ENCODE results near the gene ABLIM1.

ABLIM1 gene

GRCh38 chr10:114513381-114513792 lies 144.7 kb downstream of the ABLIM1 start:
- DNase-seq = no peak

GRCh38 chr10:114511881-114512280 lies 146.2 kb downstream of the ABLIM1 start:
- no peak for DNase-seq

- no peak for DNase-seq
These were observed 149.7 kb downstream of the ABLIM1 start for GRCh38 chr10:114508376-114508775.

- no peak for DNase-seq
These were observed 150.6 kb downstream of the ABLIM1 start for GRCh38 chr10:114507449-114507848.

GRCh38 chr10:114506871-114507385 lies 151.1 kb downstream of the ABLIM1 start:
- no peak for DNase-seq

- DNase-seq = no peak
These were observed 153.1 kb downstream of the ABLIM1 start for GRCh38 chr10:114504769-114505579.

- DNase-seq = no peak
These were observed 156.0 kb downstream of the ABLIM1 start for GRCh38 chr10:114502074-114502473.

- no peak for DNase-seq
These were observed 156.4 kb downstream of the ABLIM1 start for GRCh38 chr10:114501650-114502049.

GRCh38 chr10:114500643-114501042 lies 157.4 kb downstream of the ABLIM1 start:
- DNase-seq = no peak

- DNase-seq = peak; percentile 34
These were observed 158.4 kb downstream of the ABLIM1 start for GRCh38 chr10:114499630-114500190.

GRCh38 chr10:114499116-114499515 lies 159.0 kb downstream of the ABLIM1 start:
- DNase-seq = no peak

- DNase-seq = peak; percentile 21
These were observed 159.5 kb downstream of the ABLIM1 start for GRCh38 chr10:114498413-114499111.

GRCh38 chr10:114495303-114495702 lies 162.8 kb downstream of the ABLIM1 start:
- no peak for DNase-seq

GRCh38 chr10:114492351-114493037 lies 165.6 kb downstream of the ABLIM1 start:
- DNase-seq = no peak

GRCh38 chr10:114491933-114492332 lies 166.1 kb downstream of the ABLIM1 start:
- no peak for DNase-seq

GRCh38 chr10:114491419-114491818 lies 166.7 kb downstream of the ABLIM1 start:
- no peak for DNase-seq

- DNase-seq = no peak
These were observed 168.4 kb downstream of the ABLIM1 start for GRCh38 chr10:114489521-114490310.

GRCh38 chr10:114487815-114488536 lies 170.1 kb downstream of the ABLIM1 start:
- no peak for DNase-seq

- DNase-seq = no peak
These were observed 170.9 kb downstream of the ABLIM1 start for GRCh38 chr10:114486938-114487814.

GRCh38 chr10:114485696-114486400 lies 172.2 kb downstream of the ABLIM1 start:
- DNase-seq = no peak

All from GDM1 (cell line).